ENCODE results near the gene TRIM28. TPM values are rescaled to one million over a fixed set of nuclear protein-coding genes. Genes with fewer than 3 reads are reported as not detected.

Gene TRIM28
- total RNA-seq, 2 donors from 2014 or later = 99.6 to 207 TPM

- no peaks in the 10 kb centered on the region for H3K9me3 ChIP-seq
- peaks cover 0 to 41% of the 10 kb centered on the region in 2 donors for H3K4me1 ChIP-seq
- H3K36me3 ChIP-seq = peaks cover 56% of the 10 kb centered on the region
Observed at GRCh38 chr19:58553799-58554493, 10.1 kb downstream of the TRIM28 start.

GRCh38 chr19:58554494-58555368 lies 10.9 kb downstream of the TRIM28 start, which contains the start of gene CHMP2A:
TSS of gene CHMP2A (minus strand) at chr19:58555105. CDS start at chr19:58554212, 893 bp downstream.
- Histone ChIP-seq H3K36me3 (peaks cover 48% of the 10 kb centered on the region), H3K9me3 (no peaks in the 10 kb centered on the region), H3K4me3 (peak within 1 kb of the TSS; percentile 63 to 85), H3K4me1 (peaks cover under 1 to 44% of the 10 kb centered on the region in 2 donors), H3K27ac (peak within 1 kb of the TSS; percentile 92 to 94), H3K27me3 (no peaks in the 10 kb centered on the region)
- peak in 1 of 2 donors; percentile 27 for TF ChIP-seq CTCF (IDR thresholded peaks at IDR 0.05)
- peak; percentile 99 for DNase-seq (ENCODE audit: low spot score)

More at GRCh38 chr19:58553799-58554493, 10.1 kb downstream of the TRIM28 start:
- no peak for TF ChIP-seq CTCF (IDR thresholded peaks at IDR 0.05)
- Histone ChIP-seq H3K4me3 (peak overlapping the region; percentile 63 to 85), H3K27me3 (no peaks in the 10 kb centered on the region), H3K27ac (peak overlapping the region; percentile 92 to 94)
- no peak for DNase-seq (ENCODE audit: low spot score)

- no peak for TF ChIP-seq CTCF (IDR thresholded peaks at IDR 0.05)
- H3K27ac ChIP-seq = peak overlapping the region; percentile 92 to 94
- H3K27me3 ChIP-seq = no peaks in the 10 kb centered on the region
- no peak for DNase-seq (ENCODE audit: low spot score)
- peaks cover 41% of the 10 kb centered on the region for H3K36me3 ChIP-seq
- peak overlapping the region; percentile 63 to 85 for H3K4me3 ChIP-seq
- H3K9me3 ChIP-seq = no peaks in the 10 kb centered on the region
- peaks cover 2 to 51% of the 10 kb centered on the region in 2 donors for H3K4me1 ChIP-seq
Observed at GRCh38 chr19:58555369-58555885, 11.6 kb downstream of the TRIM28 start.

DNA sequence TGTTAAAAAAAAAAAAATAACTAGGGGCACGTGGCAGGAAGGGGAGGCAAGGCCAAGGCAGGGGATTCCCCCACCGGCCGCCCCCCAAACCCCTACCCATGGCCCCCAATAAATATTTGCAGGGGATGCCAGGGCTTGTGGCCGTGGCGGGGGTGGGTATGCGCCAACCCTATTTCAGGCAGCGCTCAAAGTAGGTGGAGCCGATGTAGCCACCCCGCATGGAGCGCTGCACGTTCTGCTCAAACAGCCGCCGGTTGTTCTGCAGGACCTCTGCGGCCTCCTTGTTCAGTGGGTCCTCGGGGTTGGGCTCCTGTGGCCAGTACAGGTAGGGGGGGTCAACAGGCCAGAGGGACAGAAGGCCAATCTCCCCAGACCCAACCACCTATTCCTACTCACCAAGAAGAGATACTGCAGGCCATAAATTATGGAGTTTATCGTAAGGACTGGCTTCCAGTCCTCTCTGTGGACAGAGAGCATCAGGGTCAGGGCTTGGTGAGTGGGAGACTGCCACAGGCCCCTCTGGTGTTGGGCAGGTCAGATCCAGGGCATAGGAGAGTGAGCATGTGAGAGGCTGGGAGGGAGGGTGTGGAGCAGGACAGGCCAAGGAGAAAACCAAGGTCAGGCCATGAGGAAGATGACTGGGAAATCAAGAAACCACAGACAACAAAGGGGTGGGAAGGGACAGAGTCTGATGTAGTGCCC lies 12.2 kb downstream of the TRIM28 start:
- H3K36me3 ChIP-seq = peaks cover 35% of the 10 kb centered on the region
- TF ChIP-seq CTCF (IDR thresholded peaks at IDR 0.05) = no peak
- H3K27me3 ChIP-seq = no peaks in the 10 kb centered on the region
- H3K4me3 ChIP-seq = no peak overlapping the region
- no peak for DNase-seq (ENCODE audit: low spot score)
- peaks cover 2 to 56% of the 10 kb centered on the region in 2 donors for H3K4me1 ChIP-seq
- H3K27ac ChIP-seq = peak overlapping the region in 1 of 2 donors; percentile 94
- no peaks in the 10 kb centered on the region for H3K9me3 ChIP-seq

GRCh38 chr19:58556622-58557220 lies 12.9 kb downstream of the TRIM28 start:
- no peak for TF ChIP-seq CTCF (IDR thresholded peaks at IDR 0.05)
- no peaks in the 10 kb centered on the region for H3K9me3 ChIP-seq
- H3K27ac ChIP-seq = peak overlapping the region; percentile 100
- no peaks in the 10 kb centered on the region for H3K27me3 ChIP-seq
- peaks cover 28% of the 10 kb centered on the region for H3K36me3 ChIP-seq
- peaks cover 2 to 59% of the 10 kb centered on the region in 2 donors for H3K4me1 ChIP-seq
- H3K4me3 ChIP-seq = peak overlapping the region in 1 of 2 donors; percentile 89
- no peak for DNase-seq (ENCODE audit: low spot score)

Measured in right atrium auricular region (tissue), 2 donors.